ENCODE results near the gene FASN.

GRCh38 chr17:82077617-82078358 lies 20.2 kb downstream of the FASN start:
- TF ChIP-seq, protein P1, sequence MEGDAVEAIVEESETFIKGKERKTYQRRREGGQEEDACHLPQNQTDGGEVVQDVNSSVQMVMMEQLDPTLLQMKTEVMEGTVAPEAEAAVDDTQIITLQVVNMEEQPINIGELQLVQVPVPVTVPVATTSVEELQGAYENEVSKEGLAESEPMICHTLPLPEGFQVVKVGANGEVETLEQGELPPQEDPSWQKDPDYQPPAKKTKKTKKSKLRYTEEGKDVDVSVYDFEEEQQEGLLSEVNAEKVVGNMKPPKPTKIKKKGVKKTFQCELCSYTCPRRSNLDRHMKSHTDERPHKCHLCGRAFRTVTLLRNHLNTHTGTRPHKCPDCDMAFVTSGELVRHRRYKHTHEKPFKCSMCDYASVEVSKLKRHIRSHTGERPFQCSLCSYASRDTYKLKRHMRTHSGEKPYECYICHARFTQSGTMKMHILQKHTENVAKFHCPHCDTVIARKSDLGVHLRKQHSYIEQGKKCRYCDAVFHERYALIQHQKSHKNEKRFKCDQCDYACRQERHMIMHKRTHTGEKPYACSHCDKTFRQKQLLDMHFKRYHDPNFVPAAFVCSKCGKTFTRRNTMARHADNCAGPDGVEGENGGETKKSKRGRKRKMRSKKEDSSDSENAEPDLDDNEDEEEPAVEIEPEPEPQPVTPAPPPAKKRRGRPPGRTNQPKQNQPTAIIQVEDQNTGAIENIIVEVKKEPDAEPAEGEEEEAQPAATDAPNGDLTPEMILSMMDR (IDR thresholded peaks at IDR 0.05), result no peak
- no peak for TF ChIP-seq POLR2A (IDR thresholded peaks at IDR 0.05)
